NCI-H2227 treated with DMSO at 0.1 percent for 48 hours (cell line): Measurements from ENCODE around the gene DEDD.

ENCODE experiments used
- DNase-seq: peaks from one replicate; lab custom pipeline; 2025; lab: John Stamatoyannopoulos, UW

DEDD gene

GRCh38 chr1:161092621-161093028 lies 39.8 kb downstream of the DEDD start:
- no peak for DNase-seq

- DNase-seq: no peak
Observed at GRCh38 chr1:161091796-161092507, 40.5 kb downstream of the DEDD start.

GRCh38 chr1:161091093-161091492 lies 41.4 kb downstream of the DEDD start:
- no peak for DNase-seq

- peak; percentile 10 for DNase-seq
Observed at GRCh38 chr1:161090617-161091016, 41.9 kb downstream of the DEDD start.

GRCh38 chr1:161089938-161090337 lies 42.5 kb downstream of the DEDD start:
- no peak for DNase-seq

GRCh38 chr1:161089251-161089924 lies 43.1 kb downstream of the DEDD start, which contains the start of gene NECTIN4:
NECTIN4 (minus strand) TSS chr1:161089558; CDS start chr1:161089296, 262 bp downstream.
- DNase-seq: no peak

GRCh38 chr1:161088587-161089110 lies 43.8 kb downstream of the DEDD start:
- no peak for DNase-seq

- DNase-seq: no peak
Observed at GRCh38 chr1:161086457-161086856, 46.0 kb downstream of the DEDD start.

GRCh38 chr1:161085165-161085564 lies 47.3 kb downstream of the DEDD start:
- DNase-seq: no peak

- DNase-seq: no peak
Observed at GRCh38 chr1:161084597-161084988, 47.9 kb downstream of the DEDD start.

- DNase-seq: no peak
Observed at GRCh38 chr1:161083748-161084596, 48.5 kb downstream of the DEDD start.

GRCh38 chr1:161082996-161083747 lies 49.3 kb downstream of the DEDD start:
- DNase-seq: no peak

- no peak for DNase-seq
Observed at GRCh38 chr1:161082483-161082882, 50.0 kb downstream of the DEDD start.

- no peak for DNase-seq
Observed at GRCh38 chr1:161081519-161081918, 50.9 kb downstream of the DEDD start.

GRCh38 chr1:161080441-161081405 lies 51.7 kb downstream of the DEDD start:
- DNase-seq: no peak

- no peak for DNase-seq
Observed at GRCh38 chr1:161079436-161080110, 52.9 kb downstream of the DEDD start.

GRCh38 chr1:161077426-161077825 lies 55.0 kb downstream of the DEDD start:
- no peak for DNase-seq

GRCh38 chr1:161076410-161076809 lies 56.1 kb downstream of the DEDD start:
- no peak for DNase-seq

- no peak for DNase-seq
Observed at GRCh38 chr1:161074676-161075368, 57.6 kb downstream of the DEDD start.
